ENCODE data around the gene OR9A4.

GRCh38 chr7:141874787-141875186 lies 41.4 kb upstream of the OR9A4 start:
- TF ChIP-seq POLR2A (IDR thresholded peaks at IDR 0.05; ENCODE audit: low read length), result no peak
- TF ChIP-seq GATA1 (IDR thresholded peaks at IDR 0.05; ENCODE audit: low read depth, low read length), result no peak

All from erythroblast (primary cell).